GM19328 (cell line): ENCODE data around the gene MATN3.
A peak's percentile ranks its signal among the peaks of the same experiment; 100 is the strongest.
"Not testable (repeated sequence)": the region's sequence is repeated elsewhere in the genome, so short reads cannot be mapped to it uniquely, and the experiment has no call there.

Experiments
- ATAC-seq: cut with Tn5 transposase; IDR thresholded peaks from one replicate; pipeline ENCODE4 v1.9.1; 2021; ENCODE audit warnings: mild to moderate bottlenecking, moderate library complexity; ENCODE audit not compliant: unreplicated experiment

MATN3 gene, protein sequence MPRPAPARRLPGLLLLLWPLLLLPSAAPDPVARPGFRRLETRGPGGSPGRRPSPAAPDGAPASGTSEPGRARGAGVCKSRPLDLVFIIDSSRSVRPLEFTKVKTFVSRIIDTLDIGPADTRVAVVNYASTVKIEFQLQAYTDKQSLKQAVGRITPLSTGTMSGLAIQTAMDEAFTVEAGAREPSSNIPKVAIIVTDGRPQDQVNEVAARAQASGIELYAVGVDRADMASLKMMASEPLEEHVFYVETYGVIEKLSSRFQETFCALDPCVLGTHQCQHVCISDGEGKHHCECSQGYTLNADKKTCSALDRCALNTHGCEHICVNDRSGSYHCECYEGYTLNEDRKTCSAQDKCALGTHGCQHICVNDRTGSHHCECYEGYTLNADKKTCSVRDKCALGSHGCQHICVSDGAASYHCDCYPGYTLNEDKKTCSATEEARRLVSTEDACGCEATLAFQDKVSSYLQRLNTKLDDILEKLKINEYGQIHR

DNA sequence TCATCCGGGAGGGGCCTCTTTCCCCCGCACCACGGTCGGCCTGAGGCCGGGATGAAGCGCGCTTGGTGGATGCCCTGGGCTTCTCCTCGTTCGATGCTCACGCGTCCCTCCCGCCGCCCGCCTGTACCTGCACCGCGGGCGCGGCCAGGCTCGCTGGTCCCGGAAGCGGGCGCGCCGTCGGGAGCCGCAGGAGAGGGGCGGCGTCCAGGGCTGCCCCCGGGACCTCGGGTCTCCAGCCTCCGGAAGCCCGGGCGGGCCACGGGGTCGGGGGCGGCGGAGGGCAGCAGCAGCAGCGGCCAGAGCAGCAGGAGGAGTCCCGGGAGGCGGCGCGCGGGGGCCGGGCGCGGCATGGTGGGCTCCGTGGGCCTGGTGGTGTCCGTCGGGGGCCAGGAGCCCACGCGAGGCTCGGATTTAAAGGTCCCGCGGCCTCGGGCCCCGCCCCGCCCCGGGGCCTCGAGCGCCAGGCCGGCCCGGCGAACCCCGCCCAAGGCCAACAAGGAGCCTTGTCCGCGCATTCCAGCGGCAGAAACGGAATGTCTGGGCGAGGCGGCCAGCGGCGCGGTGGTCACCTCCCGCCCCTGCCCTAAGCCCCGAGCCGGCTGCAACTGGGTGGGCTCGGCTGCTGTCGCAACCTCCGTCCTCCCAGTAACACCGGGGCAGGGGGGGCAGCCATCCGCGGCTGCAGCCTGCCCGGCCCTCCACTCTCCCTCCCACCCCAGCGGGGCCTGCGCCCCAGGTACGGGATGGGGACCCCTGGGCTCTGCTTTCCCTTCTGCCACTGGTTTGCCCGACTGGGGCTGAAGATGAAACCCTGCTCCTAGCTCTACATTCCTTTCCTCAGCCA lies at the start of gene MATN3:
MATN3 (minus strand) TSS at position 387 of the 844 bp plus-strand sequence; CDS start at position 350, 37 bp downstream.
- ATAC-seq = no peak

DNA sequence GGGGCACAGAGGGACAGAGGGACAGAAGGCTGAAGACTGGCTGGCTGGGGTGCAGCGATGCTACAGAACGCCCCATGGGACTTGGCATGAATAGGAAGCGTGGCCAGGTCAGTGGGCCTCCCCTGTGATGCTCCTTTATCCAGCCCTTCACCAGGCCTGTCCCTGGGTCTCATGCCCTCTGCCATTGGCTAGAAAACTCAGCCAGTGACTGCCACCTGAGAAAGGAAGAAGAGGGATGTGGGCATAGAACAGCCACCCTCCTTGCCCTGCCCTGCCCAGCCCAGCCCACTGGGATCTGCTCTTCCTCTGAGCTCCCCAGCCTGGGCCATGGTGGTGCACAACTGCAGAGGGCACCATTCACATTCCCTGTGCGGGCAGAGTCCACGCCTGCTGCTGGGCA lies 49.5 kb upstream of the MATN3 start:
- no peak for ATAC-seq

DNA sequence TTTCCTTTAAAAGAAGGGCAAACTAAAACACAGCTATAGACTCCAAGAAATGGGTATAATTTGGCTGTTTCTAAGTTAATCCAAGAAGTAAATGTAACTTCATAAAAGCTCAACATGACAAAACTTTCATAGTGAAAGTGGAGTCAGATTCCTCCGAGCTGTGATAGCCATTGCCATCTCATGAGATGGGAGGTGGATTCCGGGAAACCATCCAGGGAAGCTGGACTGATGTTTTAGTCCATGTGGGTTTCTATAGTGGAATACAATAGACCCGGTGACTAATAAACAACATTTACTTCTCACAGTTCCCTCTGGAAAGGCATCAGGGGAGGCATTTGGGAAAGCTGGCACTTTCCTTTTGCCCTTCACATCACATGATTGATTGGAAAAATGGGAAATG lies 49.0 kb upstream of the MATN3 start:
- ATAC-seq = no peak

DNA sequence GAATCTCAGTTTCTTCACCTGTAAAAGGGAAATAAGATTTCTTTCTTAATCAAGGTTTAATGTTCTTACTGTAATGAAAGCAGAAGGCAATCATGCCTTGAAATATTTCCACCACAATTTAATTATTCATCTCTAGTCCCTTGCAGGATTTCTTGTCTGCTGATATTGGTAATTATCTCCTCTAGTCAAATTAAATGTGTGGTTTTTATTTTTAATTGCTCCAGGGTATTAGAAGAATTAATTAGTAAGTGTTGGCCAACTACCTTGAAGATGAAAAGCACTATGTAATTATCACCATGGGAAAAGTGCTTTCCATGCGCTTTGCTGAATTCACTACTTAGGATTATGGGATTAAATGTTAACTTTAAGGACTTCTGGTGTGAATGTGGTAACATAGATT lies 47.6 kb upstream of the MATN3 start:
- no peak for ATAC-seq

DNA sequence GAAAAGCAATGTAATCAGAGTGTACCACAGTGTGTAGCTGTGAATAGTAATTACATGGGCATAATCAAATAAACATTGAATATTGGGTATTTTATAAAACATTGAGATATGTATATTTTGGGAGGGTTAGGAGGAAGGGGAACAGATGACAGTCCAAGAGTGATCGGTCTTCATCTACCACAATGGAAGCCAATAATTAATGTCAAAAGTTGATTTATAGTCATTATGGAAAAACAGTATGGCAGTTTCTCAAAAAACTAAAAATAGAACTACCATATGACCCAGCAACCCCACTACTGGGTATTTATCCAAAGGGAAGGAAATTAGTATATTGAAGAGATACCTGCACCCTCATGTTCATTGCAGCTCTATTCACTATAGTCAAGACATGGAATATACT lies 44.8 kb upstream of the MATN3 start:
- no peak for ATAC-seq

DNA sequence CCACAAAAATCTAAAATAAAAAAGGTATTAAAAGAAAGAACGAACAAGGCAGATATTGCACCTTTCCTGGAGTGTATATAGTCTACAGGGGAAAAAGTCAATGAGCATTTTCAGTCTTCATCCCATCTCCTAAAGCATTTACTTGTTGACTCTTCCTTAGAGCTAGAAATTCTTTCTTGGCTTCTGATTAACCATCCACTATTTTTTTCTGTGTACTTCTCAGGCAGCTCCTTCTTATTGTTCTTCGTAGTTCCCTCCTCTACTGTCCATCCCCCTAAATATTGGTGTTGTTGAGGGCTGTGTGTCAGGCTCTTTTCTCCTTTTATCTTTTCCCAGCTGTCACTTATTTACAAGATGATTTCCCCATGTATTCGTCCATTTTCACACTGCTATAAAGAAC lies 42.5 kb upstream of the MATN3 start:
- no peak for ATAC-seq

DNA sequence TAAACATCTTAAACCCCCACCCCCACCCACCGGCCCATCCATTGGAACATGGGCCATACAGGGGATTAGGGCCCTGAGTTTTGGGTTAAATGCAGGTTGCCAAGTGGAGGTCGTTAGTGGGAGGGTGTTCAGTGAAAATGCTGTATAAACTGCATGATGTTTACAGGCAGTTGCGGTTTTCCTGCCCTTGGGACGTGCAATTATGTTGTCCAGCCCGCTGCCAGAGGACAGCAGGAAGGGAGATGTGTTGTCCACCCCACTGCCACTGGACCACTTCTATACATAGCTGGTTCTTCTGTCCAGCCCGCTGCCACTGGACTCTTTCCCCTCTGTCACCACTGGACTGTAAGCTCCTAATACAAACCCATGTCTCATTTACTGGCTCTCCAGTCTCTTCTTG lies 41.7 kb upstream of the MATN3 start:
- no peak for ATAC-seq

DNA sequence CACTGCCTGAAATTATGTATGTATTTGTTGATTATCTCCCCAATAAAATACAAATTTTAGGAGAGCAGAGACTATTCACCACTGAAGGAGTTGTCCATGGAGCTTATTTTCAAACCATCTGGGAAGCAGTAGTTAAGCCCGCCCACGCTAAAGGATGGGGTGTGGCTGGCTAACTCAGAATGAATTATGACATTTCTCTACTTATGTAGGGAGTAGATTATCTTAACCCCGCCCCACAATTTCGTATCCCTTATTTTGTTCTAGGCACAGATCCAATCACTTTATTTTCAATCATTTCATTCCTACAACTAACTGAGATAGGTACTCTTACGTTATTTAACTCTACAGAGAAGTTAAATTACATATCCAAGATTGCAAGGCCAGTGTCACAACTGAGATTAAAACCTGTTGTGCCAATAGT lies 40.4 kb upstream of the MATN3 start:
- ATAC-seq = no peak

DNA sequence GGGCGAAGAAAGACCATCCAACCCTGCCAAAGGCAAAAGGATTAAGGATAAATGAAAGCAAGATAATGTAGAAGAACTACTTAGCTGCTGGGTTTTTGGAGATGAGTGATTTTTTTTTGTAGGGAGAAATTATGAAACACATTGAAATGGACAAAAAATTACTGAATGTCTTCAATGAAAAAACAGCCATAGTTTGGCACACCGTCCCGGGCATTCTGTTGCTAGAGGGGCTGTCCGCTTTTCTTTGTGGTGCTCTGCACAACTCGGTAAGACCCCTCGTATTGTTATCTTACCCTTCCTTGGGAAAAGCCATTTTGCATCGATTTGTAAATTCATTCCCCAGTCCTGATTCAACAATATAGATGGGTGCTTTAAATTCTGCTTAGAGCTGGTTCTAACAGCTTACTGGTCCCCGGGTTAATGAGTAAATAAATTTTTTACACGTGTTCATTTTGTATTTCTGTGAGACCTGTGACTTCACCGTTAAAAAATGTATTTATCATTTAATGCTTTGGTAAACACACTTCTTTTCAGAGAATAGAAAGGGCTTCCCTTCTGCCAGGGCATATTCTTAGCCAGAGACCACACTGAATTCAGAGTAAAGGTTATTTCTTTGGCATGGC lies 39.9 kb upstream of the MATN3 start:
- ATAC-seq = no peak

DNA sequence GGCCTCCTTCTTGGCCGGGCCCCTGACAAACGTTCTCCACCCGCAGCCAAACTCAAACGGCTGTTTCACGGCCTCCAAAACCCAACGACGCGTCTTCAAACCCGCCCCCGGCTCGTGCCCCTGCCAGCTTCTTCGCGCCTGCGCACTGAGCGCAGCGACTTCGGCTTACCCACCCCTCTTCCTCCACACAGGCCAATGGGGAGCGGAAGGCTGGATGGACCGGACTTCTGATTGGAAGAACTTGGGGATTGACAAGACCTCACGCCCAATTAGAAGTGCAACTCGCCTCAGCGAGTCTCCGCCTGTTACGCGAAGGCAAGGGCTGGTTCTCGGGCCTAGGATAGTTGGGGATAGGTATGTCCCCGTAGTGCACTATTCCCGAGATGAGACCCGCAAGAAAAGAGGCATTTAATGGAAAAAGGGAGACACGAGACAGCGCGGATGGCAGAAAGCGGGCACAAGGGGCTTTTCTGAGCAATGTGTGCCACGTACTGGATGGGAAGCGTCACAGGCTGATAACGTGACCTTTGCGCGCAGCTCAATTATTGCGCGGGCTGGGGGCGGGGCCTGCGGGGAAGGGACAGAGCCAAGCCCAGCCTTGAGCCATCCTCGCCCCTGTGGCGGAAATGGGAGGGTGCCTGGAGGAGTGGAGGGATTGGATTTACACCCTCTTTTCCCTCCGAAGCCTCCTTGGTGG lies 39.2 kb upstream of the MATN3 start, which contains the start of gene LAPTM4A:
LAPTM4A (minus strand) TSS at position 97 of the 697 bp plus-strand sequence. CDS start 108 bp downstream, outside the sequence.
- peak; percentile 97 for ATAC-seq

DNA sequence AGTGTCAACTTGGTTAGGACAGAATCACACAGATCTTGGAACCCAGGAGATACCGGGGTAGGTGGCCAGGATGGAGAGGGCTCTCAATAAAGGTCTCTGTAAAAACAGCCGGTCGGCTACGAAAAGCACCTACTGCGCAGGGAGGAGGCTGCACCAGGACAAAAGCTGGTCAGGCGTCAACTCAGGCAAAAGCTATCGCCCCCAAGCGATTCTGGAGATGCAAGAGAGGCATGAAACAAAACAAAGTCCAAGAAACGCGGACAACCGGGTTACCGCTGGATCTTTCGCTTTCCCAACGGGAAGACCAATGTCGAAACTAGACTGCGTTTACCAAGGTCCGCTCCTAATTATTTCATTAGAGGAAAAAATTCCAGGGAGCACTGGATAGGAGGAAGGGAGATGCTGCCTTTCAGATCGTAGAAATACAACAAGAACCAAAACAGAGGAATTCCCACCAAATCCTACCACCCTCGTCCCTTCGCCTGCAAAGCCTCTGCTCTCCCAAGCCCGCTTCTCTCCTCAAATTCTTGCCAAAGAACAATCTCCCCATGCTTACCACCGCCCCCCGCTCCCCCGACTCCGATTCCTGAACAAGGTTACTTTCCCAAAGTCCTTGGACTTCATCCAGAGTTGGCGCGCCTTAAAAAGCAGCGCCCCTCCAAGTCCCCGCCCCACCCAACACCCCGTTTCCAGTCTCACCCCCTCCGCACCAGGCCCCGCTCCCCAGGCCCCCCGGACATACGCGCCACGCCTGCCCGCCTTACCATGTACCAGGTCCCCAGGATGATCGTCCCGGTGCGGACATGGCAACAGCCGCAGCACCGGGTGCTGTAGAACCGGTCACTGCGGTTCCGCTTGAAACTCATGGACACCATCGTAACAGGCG lies 38.4 kb upstream of the MATN3 start:
- peak; percentile 15 for ATAC-seq

DNA sequence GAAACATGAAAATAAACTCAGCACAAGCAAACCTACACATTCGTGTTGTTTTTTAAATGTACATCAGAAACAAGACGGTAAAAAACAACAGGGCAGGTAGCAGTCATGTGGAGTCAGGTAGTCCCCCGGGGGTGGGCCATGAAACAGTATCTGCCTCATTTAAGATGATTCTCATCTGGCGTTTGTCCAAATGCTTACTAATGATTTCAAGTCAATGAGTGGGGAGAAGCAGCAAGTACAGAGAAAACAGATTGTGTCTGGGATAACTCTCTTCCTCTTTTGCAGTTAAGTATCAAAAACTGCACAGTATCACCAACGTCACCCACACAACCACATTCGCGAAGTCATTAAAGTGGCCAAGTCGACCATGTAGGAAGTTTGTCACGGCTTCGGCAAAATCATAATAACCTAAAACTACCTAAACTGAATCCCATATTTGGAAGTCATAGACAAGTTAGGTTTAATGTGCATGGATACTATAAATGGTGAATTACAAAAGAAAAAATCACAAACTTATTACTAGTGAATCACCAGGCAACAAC lies 37.7 kb upstream of the MATN3 start:
- ATAC-seq = no peak

DNA sequence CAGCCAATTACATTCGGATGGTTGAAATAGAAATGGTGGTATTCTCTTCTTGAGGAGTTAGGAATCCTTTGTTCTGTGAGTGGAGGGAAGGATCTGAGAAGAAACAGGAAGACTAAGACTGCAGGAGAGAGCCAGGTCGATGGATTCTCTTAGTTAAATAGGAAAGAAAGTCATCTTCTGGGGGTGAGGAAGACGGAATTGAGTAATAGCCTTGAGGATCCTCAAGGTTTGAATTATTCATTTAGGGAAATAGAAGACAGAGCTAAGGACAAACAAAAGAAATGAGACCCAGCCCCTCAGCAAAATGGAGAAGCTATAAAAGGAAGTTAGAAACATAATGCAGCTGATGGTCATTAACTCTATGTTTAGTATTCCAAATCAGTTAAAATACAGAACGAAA lies 37.2 kb upstream of the MATN3 start:
- no peak for ATAC-seq

DNA sequence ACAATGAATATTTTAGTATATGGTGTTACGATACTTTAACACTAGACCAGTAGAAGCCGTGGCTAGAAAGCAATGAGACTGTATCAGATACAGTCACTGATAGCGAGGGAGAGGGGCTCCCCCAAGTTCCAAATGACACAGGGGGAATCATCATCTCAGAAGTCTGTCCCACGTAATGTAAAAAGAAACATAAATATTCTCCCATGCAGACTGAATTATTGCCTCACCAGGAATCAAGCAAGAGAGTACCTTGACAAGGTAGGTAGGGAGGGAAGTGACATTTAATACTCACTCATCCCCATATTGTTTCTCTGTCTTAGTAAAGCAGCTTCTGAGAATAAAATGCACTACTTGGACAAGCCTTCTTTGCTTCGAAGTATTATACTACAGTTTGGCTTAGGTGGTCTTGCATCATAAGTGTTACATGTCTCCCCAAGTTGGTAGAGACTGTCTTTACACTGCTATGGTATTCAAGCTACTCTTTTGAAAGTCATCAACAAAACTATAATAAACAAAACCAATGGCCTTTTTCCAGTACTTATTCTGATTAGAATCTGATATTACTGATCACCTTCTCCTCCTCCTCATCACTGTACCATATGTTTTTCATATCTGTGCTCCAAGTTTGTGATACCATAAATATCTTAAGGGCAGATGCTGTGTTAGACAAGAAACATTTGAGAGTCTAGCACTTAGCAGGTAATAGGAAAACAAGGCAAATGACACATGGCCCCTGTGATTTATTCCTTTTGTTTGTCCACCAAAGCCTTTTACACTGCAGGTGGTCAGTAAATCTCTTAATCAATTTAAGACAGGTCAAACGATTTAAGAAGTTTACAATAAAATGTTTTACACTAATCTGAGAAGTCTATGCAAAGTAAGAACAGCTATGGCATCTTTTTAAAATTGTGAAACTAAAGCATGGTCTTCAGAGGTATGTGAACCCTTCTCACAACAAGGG lies 36.3 kb upstream of the MATN3 start:
- ATAC-seq = no peak

DNA sequence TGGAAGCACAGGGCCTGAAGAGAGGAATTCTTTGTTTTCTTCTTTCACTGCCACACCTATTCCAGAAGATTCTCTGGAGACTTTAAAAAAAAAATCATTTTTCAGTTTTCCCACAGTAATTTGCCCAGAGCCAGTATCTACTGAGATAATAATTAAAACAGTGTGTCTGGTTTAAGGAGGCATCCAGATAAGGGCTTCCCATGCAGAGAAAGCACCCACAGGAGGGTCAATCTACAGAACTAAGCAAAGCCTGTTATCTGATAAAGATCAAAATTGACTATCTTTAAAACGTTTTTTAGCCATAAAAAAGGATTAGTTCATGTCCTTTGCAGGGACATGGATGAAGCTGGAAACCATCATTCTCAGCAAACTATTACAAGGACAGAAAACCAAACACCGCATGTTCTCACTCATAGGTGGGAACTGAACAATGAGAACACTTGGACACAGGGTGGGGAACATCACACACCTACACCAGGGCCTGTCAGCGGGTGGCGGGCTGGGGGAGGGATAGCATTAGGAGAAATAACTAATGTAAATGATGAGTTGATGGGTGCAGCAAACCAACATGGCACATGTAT lies 33.3 kb upstream of the MATN3 start:
- ATAC-seq = not testable (repeated sequence)

DNA sequence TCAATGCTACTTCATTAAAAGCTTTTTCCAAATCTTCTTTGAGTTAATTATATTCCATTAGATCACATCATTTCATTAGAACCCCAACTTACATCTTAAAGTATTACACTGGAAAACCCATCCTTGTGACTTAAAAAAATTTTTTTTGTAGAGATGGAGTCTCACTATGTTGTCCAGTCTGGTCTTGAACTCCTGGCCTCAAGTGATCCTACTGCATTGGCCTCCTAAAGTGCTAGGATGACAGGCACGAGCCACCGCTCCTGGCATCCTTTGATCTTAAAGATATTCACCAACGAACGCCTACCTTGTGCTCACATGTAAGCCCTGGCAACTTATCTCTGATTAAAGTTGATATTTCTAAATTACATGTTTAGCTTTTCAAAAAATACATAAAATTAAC lies 32.3 kb upstream of the MATN3 start:
- ATAC-seq = no peak

DNA sequence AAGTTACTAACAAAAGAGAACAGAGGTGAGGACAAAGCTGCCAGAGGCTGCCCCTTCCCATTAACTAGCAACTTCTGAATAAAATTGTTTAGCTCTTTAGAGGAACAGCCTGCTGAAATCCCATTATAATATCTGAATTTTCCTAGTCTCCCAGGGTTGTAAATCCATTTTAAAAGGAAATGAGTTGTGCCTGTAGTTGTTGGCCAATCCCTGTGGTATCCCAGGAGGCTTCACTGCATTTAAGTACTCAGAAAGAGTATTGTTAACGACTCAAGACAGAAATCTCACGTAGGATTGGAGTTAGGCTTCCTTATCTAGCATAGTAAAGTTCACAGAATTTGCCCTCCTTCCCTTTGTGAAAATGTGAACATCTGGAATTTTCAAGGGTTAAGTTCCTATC lies 30.1 kb upstream of the MATN3 start:
- no peak for ATAC-seq
